ENCODE results near the gene MT1E.

Gene MT1E

GRCh38 chr16:56628486-56629350 lies 3.1 kb downstream of the MT1E start:
- DNase-seq = no peak

- no peak for DNase-seq
Measured at GRCh38 chr16:56629531-56629930, 4.0 kb downstream of the MT1E start.

GRCh38 chr16:56630134-56630533 lies 4.6 kb downstream of the MT1E start:
- no peak for DNase-seq

- no peak for DNase-seq
Measured at GRCh38 chr16:56631197-56631596, 5.6 kb downstream of the MT1E start.

- DNase-seq = no peak
Measured at GRCh38 chr16:56631832-56632155, 6.2 kb downstream of the MT1E start.

GRCh38 chr16:56632156-56632847 lies 6.7 kb downstream of the MT1E start, which contains the start of gene MT1M:
Gene MT1M (plus strand): TSS chr16:56632659. CDS start chr16:56632732, 73 bp downstream.
- no peak for DNase-seq

GRCh38 chr16:56632848-56633365 lies 7.3 kb downstream of the MT1E start:
- DNase-seq = no peak

GRCh38 chr16:56633535-56633934 lies 8.0 kb downstream of the MT1E start:
- DNase-seq = no peak

GRCh38 chr16:56634715-56635440 lies 9.3 kb downstream of the MT1E start:
- DNase-seq = no peak

- no peak for DNase-seq
Measured at GRCh38 chr16:56635441-56635967, 9.9 kb downstream of the MT1E start.

GRCh38 chr16:56636616-56637413 lies 11.2 kb downstream of the MT1E start:
- DNase-seq = no peak

GRCh38 chr16:56637814-56638750 lies 12.5 kb downstream of the MT1E start, which contains the start of gene MT1A:
Gene MT1A (plus strand): TSS chr16:56638666. CDS start chr16:56638739, 73 bp downstream.
- no peak for DNase-seq

- DNase-seq = no peak
Measured at GRCh38 chr16:56639045-56639444, 13.5 kb downstream of the MT1E start.

- no peak for DNase-seq
Measured at GRCh38 chr16:56640076-56640475, 14.5 kb downstream of the MT1E start.

GRCh38 chr16:56641166-56641565 lies 15.6 kb downstream of the MT1E start:
- DNase-seq = no peak

GRCh38 chr16:56643080-56643778 lies 17.6 kb downstream of the MT1E start:
- peak; percentile 20 to 65 (median 38) for DNase-seq

GRCh38 chr16:56643833-56644232 lies 18.3 kb downstream of the MT1E start:
- no peak for DNase-seq

GRCh38 chr16:56645311-56645710 lies 19.7 kb downstream of the MT1E start:
- no peak for DNase-seq

GRCh38 chr16:56645838-56646237 lies 20.3 kb downstream of the MT1E start:
- no peak for DNase-seq
